GM19328 (cell line): ENCODE measurements around the gene CTNNAL1.
"Not testable (repeated sequence)": the region's sequence is repeated elsewhere in the genome, so short reads cannot be mapped to it uniquely, and the experiment has no call there.

Source experiments
- ATAC-seq: cut with Tn5 transposase; IDR thresholded peaks from one replicate; pipeline ENCODE4 v1.9.1; 2021; ENCODE audit warnings: mild to moderate bottlenecking, moderate library complexity; ENCODE audit not compliant: unreplicated experiment

Gene CTNNAL1

DNA sequence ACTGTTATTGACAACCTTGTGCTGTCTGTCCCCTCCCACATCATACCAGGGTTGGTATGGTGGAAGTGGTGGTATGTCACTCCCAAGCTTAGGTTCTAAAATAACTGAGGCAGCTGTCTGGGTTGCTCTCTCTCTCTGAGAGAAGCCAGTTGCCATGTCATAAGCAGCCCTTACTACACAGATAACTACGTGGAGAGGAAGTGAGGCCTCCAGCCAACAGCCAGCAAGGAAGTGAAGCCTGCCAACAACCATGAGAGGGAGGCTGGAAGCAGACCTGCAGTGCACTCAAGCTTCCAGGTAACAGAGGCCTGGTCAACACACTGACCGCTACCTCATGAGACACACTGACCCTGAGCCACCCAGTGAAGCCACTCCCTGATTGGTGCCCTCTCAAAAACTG is 18.6 kb downstream of the CTNNAL1 start:
- ATAC-seq = peak; percentile 80

DNA sequence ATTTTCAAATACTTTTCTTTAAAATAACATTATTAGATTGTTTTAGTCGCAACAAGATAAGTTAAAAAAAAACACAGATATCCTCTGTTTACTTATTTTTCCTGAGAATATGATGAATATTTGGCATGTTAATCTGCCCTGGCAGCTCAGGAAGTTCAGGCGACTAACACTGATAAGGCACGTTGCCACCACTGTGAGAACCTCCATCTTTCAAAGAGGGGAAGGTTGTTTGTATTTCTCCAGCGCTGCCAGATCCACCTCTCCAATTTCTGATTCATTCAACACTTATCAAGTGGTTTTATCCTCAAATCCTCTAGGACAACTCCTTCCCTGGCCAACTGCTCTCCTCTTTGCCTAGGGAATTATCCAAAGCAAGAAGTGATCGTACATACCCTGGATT is 21.8 kb downstream of the CTNNAL1 start:
- no peak for ATAC-seq

DNA sequence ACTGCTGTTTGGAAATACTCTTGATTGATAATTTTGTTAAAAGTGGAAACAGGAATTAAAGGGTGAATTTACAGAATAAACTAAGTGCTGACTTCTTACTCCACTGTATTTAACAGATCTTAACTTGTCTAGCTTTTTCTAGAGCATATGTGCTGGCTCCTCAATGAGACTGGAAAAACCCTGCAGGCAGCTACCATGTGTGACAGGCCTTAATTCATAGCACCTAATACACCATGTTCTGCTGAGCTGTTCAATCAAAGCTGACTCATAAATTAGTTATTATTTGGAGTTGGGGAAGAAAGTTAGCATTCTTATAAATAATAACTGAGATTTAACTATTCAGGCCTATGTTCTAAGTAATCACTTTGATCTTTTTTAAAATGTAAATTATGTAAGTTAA is 29.4 kb downstream of the CTNNAL1 start:
- no peak for ATAC-seq

DNA sequence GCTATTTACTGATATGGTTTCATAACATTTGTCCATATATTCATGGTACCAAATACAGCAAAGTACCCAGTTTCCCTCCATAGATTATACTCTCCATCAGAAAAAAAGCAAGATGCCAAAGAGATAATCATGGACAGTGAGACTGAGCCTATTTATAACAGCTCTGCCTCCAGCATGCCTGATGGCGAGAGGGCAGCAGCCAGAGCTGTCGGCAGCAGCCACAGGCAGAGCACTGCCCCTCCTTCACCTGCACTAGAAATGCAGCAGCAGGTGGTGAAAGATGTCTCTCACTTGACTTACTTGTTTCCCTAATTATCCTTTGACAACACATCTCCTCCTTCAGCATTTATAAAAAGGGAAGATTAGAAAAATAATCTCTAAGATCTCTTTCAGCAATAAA is 32.4 kb downstream of the CTNNAL1 start:
- ATAC-seq = no peak

DNA sequence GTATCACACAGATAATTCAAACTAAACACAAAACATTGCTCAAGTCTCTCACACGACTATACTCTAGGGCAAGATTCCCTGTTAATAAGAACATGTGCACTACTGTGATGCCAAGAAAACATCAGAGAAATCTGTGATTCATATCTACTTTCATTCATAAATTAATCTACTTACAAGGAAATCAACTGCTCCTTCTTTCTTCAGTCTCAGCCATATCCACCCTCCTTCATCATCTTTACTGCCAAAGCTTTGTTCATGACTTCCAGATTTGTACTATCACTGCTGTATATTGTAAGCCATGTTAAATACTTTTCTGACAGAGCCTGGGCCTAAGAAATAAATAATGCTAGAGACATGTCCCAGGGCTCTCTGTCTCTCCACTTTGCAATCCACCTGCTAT is 35.1 kb downstream of the CTNNAL1 start:
- no peak for ATAC-seq

DNA sequence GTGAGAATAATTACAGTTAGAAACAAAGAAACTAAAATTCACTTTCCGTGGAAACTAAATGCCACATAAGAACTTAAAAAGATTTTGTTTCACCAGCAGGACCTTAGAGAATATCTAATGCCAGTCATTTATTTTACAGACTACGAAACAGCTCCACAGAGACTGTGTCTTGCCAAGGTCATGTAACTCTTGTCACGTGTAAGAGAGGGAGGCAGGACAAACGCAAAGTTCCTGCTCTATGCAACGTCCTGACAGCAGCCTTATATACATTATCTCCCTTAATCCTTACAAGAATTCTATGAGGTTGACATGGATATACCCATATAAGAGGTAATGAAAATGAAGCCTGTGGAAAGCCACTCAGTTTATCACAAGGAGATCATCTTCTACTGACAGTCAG is 39.4 kb downstream of the CTNNAL1 start:
- no peak for ATAC-seq

DNA sequence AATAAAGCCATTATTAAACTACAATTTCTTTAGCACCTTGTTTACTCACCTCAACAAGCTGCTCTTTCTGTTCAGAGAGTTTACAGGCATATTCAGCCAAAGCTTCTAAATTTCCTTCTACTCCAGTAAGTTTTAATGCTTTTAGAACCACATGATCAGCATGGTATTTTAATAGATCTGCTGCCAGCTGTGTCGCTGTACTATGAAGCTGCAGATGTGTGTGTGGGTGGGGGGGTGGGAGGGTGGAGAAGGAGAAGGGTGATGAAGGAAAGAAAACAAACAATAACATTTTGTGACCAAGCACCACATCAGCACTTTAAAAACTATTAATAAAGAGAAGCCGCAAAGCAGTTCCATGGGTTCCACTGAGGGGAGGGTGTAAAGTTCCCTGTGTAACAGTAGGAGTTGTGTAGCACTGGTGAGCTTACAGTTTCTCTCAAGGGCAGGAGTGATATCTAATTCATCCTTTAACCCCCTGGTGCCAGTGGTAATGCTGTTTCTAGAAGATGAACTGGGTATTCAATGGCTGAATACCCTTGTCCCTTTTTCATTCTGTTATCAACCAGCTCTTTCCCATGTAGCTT is 40.6 kb downstream of the CTNNAL1 start:
- no peak for ATAC-seq

DNA sequence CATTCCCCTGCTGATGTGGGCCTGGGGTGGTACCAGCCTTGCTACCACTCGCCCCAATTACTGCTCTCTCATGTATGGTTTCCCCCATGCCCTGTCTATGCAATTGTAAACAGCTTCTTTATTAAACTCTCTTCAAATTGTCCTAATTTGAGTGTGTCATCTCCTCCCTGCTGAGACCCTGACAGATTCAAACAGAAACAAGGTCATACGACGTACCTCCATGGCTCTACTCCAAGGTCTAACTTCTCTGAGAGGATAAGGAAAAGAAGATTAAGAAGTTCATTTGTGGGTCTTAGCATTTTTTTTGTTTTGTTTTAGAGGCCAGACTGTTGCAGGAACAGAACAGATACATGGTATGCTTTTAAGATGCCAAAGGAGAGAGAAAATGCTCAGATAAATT is 41.1 kb downstream of the CTNNAL1 start:
- no peak for ATAC-seq

DNA sequence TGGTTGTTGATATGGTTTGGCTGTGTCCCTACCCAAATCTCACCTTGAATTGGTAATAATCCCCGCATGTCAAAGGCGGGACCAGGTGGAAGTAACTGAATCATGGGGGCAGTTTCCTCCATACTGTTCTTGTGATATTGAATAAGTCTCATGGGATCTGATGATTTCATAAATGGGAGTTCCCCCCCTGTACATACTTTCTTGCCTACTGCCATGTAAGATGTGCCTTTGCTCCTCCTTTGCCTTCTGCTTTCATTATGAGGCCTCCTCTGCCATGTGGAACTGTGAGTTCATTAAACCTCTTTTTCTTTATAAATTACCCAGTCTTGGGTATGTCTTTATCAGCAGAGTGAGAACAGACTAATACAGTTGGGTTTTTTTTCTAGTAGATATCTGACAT is 41.9 kb downstream of the CTNNAL1 start:
- not testable (repeated sequence) for ATAC-seq

DNA sequence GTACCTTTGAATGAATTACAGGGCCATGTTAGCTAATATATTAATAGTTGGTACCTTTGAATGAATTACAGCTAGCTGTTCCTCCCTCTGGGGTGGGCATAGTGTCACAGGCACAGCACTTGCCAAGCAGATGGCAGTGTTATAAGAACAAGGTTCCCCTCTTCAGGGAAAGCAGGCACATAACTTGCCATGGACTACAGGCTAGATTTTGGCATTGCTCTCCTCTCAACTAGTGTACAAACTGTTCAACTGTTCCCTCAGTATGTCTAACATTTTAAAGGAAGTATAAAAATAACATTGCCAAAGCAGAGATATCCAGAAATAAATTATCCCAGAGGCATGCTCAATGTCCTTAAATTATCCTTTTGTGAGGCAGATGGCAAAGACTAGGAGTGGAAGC is 45.4 kb downstream of the CTNNAL1 start:
- no peak for ATAC-seq

DNA sequence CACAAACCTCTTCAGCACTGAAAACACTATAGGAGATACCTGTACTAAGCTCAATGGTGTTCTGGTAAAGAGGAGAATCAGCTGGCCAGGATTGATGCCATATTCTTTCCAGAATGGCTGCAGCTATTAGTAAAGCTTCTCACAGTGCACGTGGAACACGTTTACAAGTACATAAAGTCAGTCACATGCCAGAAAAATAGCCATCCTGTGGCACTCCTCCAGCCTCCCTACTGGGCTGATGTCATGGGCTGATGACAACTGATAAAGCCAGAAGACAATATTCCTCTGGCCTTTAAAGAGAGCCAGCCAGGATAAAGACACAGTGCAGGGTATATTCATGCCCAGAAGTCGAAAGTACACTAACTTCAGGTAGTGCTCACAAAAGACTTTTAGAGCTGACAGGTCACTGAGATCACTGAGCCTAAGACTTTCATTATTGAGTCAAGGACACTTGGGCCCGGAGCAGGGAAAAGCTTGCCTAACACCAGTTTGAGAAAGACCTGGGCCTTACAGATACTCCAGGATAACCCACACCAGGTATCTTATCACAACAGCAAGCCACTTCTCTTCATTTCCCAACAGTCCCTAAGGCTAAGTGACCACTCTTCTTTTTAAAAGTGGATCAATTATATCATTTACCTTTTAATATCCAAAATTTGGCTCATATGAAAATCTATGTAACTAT is 49.7 kb downstream of the CTNNAL1 start:
- no peak for ATAC-seq

DNA sequence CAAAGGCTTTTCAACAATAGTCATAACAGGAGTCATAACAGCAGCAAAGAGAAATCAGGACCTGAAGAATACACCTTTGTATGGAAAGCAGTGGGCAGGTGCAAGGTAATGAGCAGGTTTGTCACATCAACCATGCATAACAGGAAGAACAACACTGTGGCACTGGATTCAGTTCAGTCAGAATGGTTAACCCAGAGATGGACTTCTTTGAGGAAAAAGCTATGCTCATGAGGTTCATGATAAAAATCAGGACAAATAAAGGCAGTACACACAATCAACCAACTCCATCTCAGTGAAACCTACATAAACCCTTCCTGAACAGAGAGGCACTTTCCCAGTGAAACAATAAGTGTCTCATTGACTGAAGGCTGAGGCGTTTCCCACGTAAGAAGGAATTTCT is 52.1 kb downstream of the CTNNAL1 start:
- ATAC-seq = no peak

DNA sequence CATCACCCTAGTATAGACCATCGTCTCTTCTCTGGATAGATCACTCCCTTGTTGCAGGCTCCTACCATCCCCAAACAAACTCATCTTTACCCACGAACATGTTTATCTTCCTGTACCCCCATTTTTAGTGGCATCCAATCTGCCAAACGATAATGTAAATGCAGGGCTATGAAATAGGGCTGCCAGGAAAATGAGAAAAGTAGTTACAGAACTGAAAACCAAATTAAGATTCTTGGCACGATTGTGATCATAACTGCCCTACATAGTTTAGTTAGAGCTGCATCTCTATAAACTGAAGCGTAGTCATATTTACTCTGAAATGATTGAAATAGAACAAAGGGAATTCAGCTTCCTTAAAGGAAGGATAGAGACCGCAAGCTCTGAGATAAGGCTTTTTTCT is 53.0 kb downstream of the CTNNAL1 start:
- no peak for ATAC-seq

DNA sequence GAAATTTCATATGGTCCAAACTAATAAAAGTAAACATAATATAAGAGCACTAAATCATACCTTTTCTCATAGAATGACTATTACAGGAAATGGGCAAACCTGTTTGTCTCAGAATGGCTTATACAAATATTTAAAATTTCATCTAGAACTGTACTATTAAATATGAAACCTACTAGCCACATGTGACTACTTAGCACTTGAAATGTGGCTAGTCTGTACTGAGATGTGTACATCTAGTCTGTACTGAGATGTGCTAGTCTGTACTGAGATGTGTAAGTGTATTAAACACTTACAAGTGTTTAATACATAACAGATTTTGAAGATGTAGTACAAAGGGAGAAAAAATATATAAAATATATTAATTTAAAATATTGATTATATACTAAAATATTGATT is 56.7 kb downstream of the CTNNAL1 start:
- no peak for ATAC-seq

DNA sequence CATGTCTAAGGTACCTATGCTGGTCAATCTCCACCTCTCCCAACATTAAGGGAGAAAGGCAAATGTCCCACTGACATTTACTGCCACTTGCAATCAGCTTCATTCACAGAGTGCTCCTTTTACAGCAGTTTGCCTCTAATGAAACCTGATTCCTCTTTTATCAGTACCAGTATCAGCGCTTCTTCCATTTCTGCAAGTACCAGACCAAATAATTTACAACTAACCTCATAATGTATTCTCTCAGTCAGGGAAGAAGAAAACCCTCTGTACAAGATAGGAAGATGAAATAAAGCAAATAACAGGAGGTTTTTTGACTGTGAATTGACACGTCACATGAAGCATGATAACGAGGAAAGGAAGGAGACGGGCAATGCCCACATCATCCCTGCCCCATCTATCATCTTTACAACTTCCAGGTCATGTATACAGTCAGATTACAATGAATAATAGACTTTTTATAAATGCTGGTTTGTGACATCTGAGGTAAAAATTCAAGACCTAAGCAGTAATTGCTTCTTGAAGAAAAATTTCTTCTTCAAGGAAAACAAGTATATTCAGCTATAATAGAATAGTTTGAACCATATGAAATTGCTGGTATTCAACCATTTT is 57.2 kb downstream of the CTNNAL1 start:
- no peak for ATAC-seq

DNA sequence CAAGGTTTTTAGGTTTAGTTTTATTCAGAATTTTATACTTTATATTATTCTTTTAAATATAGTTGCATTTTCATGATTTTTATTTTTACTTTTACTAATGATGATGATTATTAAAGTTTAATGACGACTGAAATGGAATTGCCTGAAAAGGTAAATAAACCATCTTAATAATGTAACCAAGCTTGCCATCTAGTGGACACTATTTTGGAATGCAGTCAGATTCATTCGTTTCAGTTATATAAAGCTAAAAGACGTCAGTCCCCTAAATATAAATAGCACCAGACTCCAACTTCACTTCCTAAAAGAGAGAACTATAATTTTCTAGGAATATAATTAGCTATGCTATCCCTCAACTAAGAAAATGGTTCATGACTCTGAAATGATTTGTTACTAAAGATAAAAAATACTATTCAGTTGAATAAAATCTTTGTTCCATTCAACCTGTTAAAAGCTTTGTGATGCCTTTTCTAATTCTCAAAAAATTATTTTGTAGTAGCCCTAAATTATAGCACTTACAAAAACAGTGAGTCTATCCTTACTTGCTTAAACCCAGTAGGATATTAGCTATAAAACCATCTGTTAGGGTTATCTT is 59.2 kb downstream of the CTNNAL1 start:
- ATAC-seq = no peak

DNA sequence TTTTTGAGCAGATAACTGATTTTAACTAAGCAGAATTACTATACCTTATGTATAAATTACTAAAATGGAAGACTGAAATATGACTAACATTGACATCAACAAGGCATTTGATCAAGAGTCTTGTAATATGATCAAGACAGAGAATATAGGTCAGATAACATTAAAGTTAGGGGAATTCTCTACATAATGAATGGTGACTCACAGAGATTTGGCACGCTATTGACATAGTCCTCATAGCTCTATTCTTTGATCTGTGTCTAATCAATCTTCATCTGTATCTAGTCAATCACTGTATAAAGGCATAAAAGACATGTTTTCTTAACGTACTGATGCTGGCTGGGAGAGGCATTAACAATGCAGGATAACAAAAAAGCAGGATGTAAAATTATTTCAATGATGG is 61.7 kb downstream of the CTNNAL1 start:
- no peak for ATAC-seq

DNA sequence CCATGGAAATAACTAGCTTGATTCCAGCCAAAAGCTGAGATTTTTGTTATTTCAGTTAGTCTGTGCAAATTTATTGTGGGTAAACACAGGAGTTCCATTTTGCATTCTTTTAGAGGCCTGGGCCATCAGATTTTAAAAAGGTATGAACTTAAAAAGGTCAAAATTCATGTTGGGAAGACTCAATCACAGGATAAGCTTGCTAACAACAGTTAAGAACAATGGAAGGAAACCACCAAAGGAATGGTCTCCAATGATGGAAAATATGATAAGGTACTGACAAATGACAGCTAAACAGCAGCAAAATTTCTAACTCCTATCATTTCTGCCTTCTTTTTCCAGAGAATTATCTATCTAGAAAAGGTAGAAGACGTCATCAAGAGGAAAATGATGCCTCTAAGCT is 63.1 kb downstream of the CTNNAL1 start:
- no peak for ATAC-seq

DNA sequence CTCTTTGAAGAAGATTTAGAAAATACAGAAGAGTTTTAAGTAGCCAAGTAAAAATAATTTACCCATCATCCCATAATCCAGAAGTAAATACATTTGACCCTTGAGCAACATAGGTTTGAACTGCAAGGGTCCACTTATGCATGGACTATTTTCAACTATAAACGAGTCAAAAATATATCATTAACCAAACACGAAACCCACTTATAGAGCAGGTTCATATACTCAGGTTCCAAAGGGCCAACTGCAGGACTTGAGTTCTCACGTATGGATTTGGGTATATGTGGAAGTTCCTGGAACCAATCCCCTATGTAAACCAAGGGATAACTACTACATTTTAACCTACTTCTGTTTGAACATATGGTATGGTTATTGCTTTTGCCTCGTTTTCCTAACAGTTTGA is 73.3 kb downstream of the CTNNAL1 start:
- no peak for ATAC-seq

DNA sequence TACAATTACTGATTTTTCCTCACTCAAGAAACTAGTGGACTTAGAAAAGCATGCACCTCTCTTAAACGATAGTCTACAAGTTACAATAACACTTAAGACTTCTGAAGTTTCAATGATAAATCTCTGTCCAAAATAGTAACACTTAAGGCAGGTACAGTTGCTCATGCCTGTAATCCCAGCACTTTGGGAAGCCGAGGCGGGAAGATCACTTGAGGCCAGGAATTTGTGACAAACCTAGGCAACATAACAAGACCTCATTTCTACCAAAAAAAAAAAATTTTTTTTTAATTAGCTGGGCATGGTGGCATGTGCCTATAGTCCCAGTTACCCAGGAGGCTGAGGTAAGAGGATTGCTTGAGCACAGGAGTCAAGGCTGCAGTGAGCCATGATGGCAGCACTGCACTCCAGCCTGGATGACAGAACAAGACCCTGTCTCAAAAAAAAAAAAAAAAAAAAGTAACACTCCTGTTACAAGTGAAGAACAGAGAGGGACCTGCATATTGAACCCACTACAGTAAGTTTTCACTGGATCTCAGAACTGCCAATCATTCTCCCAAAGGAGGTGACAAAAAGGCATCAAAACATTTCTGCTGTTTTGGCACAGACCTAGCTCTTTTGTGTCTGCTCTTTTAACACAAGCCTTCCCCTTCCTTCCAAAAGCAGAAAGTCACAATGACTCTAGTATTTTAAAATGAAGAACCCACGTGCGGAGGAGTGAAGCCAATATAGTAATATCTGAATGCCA is 75.6 kb downstream of the CTNNAL1 start:
- no peak for ATAC-seq

DNA sequence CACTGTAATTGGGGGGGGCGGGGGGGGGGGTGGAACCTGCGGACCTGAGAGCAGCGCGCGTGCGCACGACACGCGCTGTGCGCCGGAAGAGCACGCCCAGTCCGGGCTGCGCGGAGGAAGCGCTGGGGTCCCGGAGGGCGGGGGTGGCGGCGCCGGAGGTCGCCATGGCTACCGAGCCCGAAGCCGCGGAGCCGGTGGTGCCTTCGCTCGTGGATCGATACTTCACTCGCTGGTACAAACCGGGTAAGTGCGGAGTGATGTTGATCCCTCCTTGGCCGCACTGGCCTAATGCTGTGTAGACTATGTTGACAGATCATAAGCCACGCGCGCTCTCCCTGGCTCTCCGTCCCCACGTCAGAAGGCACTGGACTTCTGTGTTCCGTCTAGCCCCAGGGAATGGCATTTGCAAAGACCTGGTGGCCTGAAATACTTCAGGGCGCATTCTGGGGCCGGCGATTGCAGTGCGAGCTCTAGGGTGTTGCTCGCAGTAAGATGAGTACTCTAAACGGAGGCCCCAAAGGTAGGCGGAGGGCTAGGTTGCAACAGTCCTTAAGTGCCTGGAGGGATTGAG is 78.9 kb downstream of the CTNNAL1 start, which contains the start of gene ABITRAM:
Gene ABITRAM (plus strand): TSS at position 78 of the 571 bp plus-strand sequence. CDS start 87 bp downstream, at position 165.
- ATAC-seq = peak; percentile 78
